HepG2 (cell line): Measurements from ENCODE around the gene VPS54. TPM values are rescaled to one million over a fixed set of nuclear protein-coding genes. Genes with fewer than 3 reads are reported as not detected.

Experiments used
- ATAC-seq: fragments of 200-7000 bp; cut with Tn5 transposase; 3 replicates; pipeline ENCODE4 v1.9.1; 2020; ENCODE audit warnings: mild to moderate bottlenecking, moderate library complexity
- BruUV-seq: library from RNA; stranded (reverse); fragments of 400-500 nt; replicated peaks from 2 replicates; lab custom pipeline; 2021; lab: Mats Ljungman, UMichigan
- CTCF ChIA-PET: fragments of 300-600 bp; formaldehyde crosslinking; extraction: SDS; loops from one replicate; lab custom pipeline; 2021; ENCODE audit warnings: low total read pairs, inconsistent platforms, low intra/inter-chr PET ratio; lab: Yijun Ruan, JAX
- POLR2A ChIA-PET: fragments of 350-600 bp; sonication (Branson Sonifier 250); formaldehyde crosslinking; loops from one replicate; lab custom pipeline; 2020; ENCODE audit warnings: antibody characterized with exemption, inconsistent platforms; lab: Yijun Ruan, JAX
- DNase-seq: peaks from one replicate; pipeline ENCODE4 v3.0.0-alpha.2; 2015; ENCODE audit warnings: low spot score
- FAIRE-seq: peaks from 3 replicates; lab custom pipeline; 2011; peaks lifted over from hg19 to GRCh38; lab: Jason Lieb, UNC
- H2AFZ ChIP-seq: one replicate; pipeline ENCODE4 v1.6.1; 2011; ENCODE audit warnings: low read length, inconsistent platforms
- H3K27ac ChIP-seq: fragments of 300-600 bp; 3 replicates; pipeline ENCODE4 v1.8.0; 2011; ENCODE audit warnings: mixed run types, mild to moderate bottlenecking, mixed read lengths, low read length, inconsistent platforms; ENCODE audit not compliant: insufficient read depth; ENCODE audit errors: extremely low read length
- H3K27me3 ChIP-seq, 2 experiments: fragments of 200-600 bp in 1 of 2; 2 replicates in 1 of 2; 3 replicates in 1 of 2; pipeline versions ENCODE4 v1.6.0 to v1.8.0; 2011; ENCODE audit warnings: low read length in 2 of 2, mild to moderate bottlenecking in 2 of 2, moderate library complexity in 2 of 2, inconsistent platforms in 1 of 2; ENCODE audit not compliant: insufficient read depth in 2 of 2, control insufficient read depth in 1 of 2
- H3K36me3 ChIP-seq, 2 experiments: fragments of 200-600 bp in 1 of 2; replicated peaks in 1 of 2; 2 replicates in 1 of 2; 3 replicates in 1 of 2; pipeline versions ENCODE4 v1.5.1 to v1.8.0; 2011; ENCODE audit warnings: low read length in 2 of 2, inconsistent platforms in 1 of 2; ENCODE audit not compliant: insufficient read depth in 2 of 2, control insufficient read depth in 1 of 2
- H3K4me1 ChIP-seq: 2 replicates; pipeline ENCODE4 v1.5.1; 2012; ENCODE audit warnings: low read length, inconsistent platforms; ENCODE audit not compliant: insufficient read depth
- H3K4me2 ChIP-seq: 2 replicates; pipeline ENCODE4 v1.6.0; 2011; ENCODE audit warnings: low read depth, low read length, inconsistent platforms
- H3K4me3 ChIP-seq, 3 experiments: fragments of 200-600 bp in 1 of 3; sonication (generic), shearing (Covaris generic) in 1 of 3; replicated peaks in 1 of 3; 2 replicates each; pipeline ENCODE4 v1.5.1; 2011 to 2016; ENCODE audit warnings: low read length in 3 of 3, inconsistent platforms in 2 of 3, low read depth in 2 of 3, mild to moderate bottlenecking in 2 of 3, control low read depth in 1 of 3, mixed read lengths in 1 of 3; ENCODE audit not compliant: insufficient read depth in 1 of 3
- H3K79me2 ChIP-seq: one replicate; pipeline ENCODE4 v1.6.1; 2011; ENCODE audit warnings: low read length, inconsistent platforms; ENCODE audit not compliant: insufficient read depth
- H3K9ac ChIP-seq: 2 replicates; pipeline ENCODE4 v1.6.0; 2011; ENCODE audit warnings: mild to moderate bottlenecking, low read depth, low read length, inconsistent platforms; ENCODE audit not compliant: insufficient read depth
- H3K9me3 ChIP-seq: 2 replicates; pipeline ENCODE4 v1.5.1; 2012; ENCODE audit warnings: mild to moderate bottlenecking, low read length
- H4K20me1 ChIP-seq: 2 replicates; pipeline ENCODE4 v1.6.0; 2011; ENCODE audit warnings: inconsistent platforms, mild to moderate bottlenecking, low read length, moderate library complexity; ENCODE audit not compliant: insufficient read depth
- ELF3 ChIP-seq: IDR thresholded peaks from 2 replicates; pipeline ENCODE4 v1.6.1; 2016; ENCODE audit warnings: missing genetic modification reagents, missing compliant biosample characterization
- KAT2B ChIP-seq: fragments of 150-350 bp; IDR thresholded peaks from 2 replicates; pipeline ENCODE4 v1.6.1; 2014; ENCODE audit warnings: low read depth, low read length, borderline replicate concordance
- KLF9 ChIP-seq: IDR thresholded peaks from 2 replicates; pipeline ENCODE4 v1.6.1; 2016; ENCODE audit warnings: low read depth
- NAIF1 ChIP-seq: sonication (generic); formaldehyde crosslinking; IDR thresholded peaks from 2 replicates; pipeline ENCODE4 v1.5.0; 2020; ENCODE audit warnings: mild to moderate bottlenecking, missing genetic modification reagents, borderline replicate concordance
- NCOA5 ChIP-seq: sonication (generic); formaldehyde crosslinking; IDR thresholded peaks from 2 replicates; pipeline ENCODE4 v1.4.0; 2020; ENCODE audit warnings: missing genetic modification reagents
- TFDP2 ChIP-seq: sonication (generic); formaldehyde crosslinking; IDR thresholded peaks from 2 replicates; pipeline ENCODE4 v1.4.0; 2020; ENCODE audit warnings: missing genetic modification reagents
- ZKSCAN8 ChIP-seq: IDR thresholded peaks from 2 replicates; pipeline ENCODE4 v1.6.1; 2016; ENCODE audit warnings: borderline replicate concordance, missing genetic modification reagents, missing compliant biosample characterization
- ZNF101 ChIP-seq: sonication (generic); formaldehyde crosslinking; IDR thresholded peaks from 2 replicates; pipeline ENCODE4 v1.4.0; 2020; ENCODE audit warnings: mild to moderate bottlenecking, low read depth, missing genetic modification reagents, borderline replicate concordance
- ZNF121 ChIP-seq: sonication (generic); formaldehyde crosslinking; IDR thresholded peaks from 2 replicates; pipeline ENCODE4 v1.5.0; 2020; ENCODE audit warnings: mild to moderate bottlenecking, missing genetic modification reagents
- ZNF354B ChIP-seq: sonication (generic); formaldehyde crosslinking; IDR thresholded peaks from 2 replicates; pipeline ENCODE4 v1.8.0; 2022; ENCODE audit warnings: mild to moderate bottlenecking, missing genetic modification reagents
- ZNF446 ChIP-seq: sonication (generic); formaldehyde crosslinking; IDR thresholded peaks from 2 replicates; pipeline ENCODE4 v1.5.0; 2020; ENCODE audit warnings: mild to moderate bottlenecking, missing genetic modification reagents
- ZNF770 ChIP-seq: sonication (generic); formaldehyde crosslinking; IDR thresholded peaks from 2 replicates; pipeline ENCODE4 v1.5.0; 2020; ENCODE audit warnings: mild to moderate bottlenecking, missing genetic modification reagents
- WGBS: methylation state at CpG from one replicate; pipeline ENCODE4 v1.1.6; 2017; ENCODE audit warnings: low lambda C conversion rate; 5-methylcytosine and 5-hydroxymethylcytosine counted together
- in situ Hi-C: cut with HindIII; loops from 2 replicates; pipeline ENCODE4 v1.10.0; 2017; ENCODE audit warnings: low pct_unique_long_range_greater_than_20kb; ENCODE audit not compliant: extremely low pct_ligation_motif_present
- intact Hi-C: fragments of 100-400 bp; cut with micrococcal nuclease; formaldehyde crosslinking; loops from one replicate; pipeline ENCODE4 v1.10.0; 2022; ENCODE audit not compliant: unreplicated experiment
- polyA plus RNA-seq, 8 experiments: library from polyadenylated mRNA; depleted of rRNA in 3 of 8; stranded (reverse) in 7 of 8; unstranded in 1 of 8; fragments of >200 nt; fragmentation: Illumina TruSeq in 4 of 8; extraction: Trizol in 4 of 8; gene quantifications; 2 replicates each; pipeline versions ENCODE4 v1.2.1 to v1.2.3, GENCODE V29; 2011 to 2016; ENCODE audit warnings: low read depth in 4 of 8, missing spikeins in 1 of 8, mixed read lengths in 1 of 8; ENCODE audit not compliant: insufficient read depth in 1 of 8
- total RNA-seq, 5 experiments: library from RNA; depleted of rRNA; stranded (reverse); fragments of >200 nt; fragmentation: Illumina TruSeq; extraction: Trizol; gene quantifications; 2 replicates each; pipeline ENCODE4 v1.2.3, GENCODE V29; 2016; ENCODE audit warnings: low read depth in 1 of 5

VPS54 gene
- total and polyA plus RNA-seq, 2 of the 13 experiments (the other 11 are each of a cell fraction or from before 2014, with no cell fraction given) = 64.7 to 77.5 TPM

DNA sequence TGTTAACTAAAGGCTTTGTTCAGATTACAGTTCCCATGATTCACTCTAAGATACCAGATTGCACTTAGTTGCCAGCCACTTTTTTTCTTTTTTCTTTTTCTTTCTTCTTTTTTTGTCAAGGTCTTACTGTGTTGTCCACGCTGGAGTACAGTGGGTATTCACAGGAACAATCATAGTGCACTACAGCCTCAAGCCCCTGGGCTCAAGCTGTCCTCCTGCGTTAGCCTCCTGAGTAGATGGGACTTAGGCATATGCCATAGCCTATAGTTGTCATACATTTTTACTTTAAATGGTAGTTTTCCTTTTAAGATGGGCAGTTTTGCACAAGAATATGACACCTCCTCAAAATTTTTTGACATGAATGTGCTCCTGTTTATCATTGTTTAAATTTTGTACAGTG, 175.4 kb downstream of the VPS54 start:
- BruUV-seq = no TSS peak
- peaks cover 58% of the 10 kb centered on the region for H3K4me1 ChIP-seq
- TF ChIP-seq ZNF354B (CRISPR knock-in tag) (no peak), ELF3 (CRISPR knock-in tag) (no peak), NCOA5 (CRISPR knock-in tag) (no peak), ZNF446 (no peak), KLF9 (CRISPR knock-in tag) (no peak), TFDP2 (CRISPR knock-in tag) (no peak), ZNF101 (CRISPR knock-in tag) (no peak), ZNF121 (CRISPR knock-in tag) (0 out of 2 replicates have a peak, but pooled peaks have one; percentile 49), NAIF1 (CRISPR knock-in tag) (peak; percentile 43; the same call in 1 of the 2 replicates), ZKSCAN8 (no peak), KAT2B (no peak), ZNF770 (CRISPR knock-in tag) (peak; percentile 89)
- ATAC-seq (no peak), FAIRE-seq (no peak), DNase-seq (no peak)
- ChIA-PET POLR2A (interaction anchor here (1.5 to 5.2 kb wide), 4 partner anchors 8 to 144 kb away, joined by 4 to 56 read pairs (median 40); no protein-coding TSS in a partner anchor), CTCF (interaction anchor here (1.0 kb wide), 1 partner anchor 152 kb away, joined by 3 read pairs; no protein-coding TSS in a partner anchor)
- H3K27ac ChIP-seq = no peak overlapping the region
- WGBS = 52% methylated on average over 2 of the region's 2 CpGs
- H3K36me3 ChIP-seq = no peaks in the 10 kb centered on the region
- peaks cover 71% of the 10 kb centered on the region for H3K79me2 ChIP-seq
- in situ Hi-C loops = no loop called here
- no peaks in the 10 kb centered on the region for H3K9me3 ChIP-seq
- H4K20me1 ChIP-seq = peaks cover 37% of the 10 kb centered on the region
- intact Hi-C loops = loop anchor here (2.0 kb wide), 1 partner anchor 255 kb away; the partner anchor contains the start of genes MDH1 and WDPCP
- H3K4me2 ChIP-seq = peak overlapping the region; percentile 95
- no peaks in the 10 kb centered on the region; a peak in 1 of 5 replicates for H3K27me3 ChIP-seq
- peak overlapping the region; percentile 92; the same call in 1 of the 2 replicates for H3K9ac ChIP-seq
- H2AFZ ChIP-seq = no peak overlapping the region
- H3K4me3 ChIP-seq = peak overlapping the region; percentile 82 to 95 (median 85); a peak in 5 of 6 replicates
